NCI-H2196 treated with DMSO at 0.1 percent for 48 hours (cell line): ENCODE data around the gene PRRX2.

ENCODE experiments used
- DNase-seq: peaks from one replicate; lab custom pipeline; 2025; ENCODE audit not compliant: unreplicated experiment; lab: John Stamatoyannopoulos, UW

Gene PRRX2

GRCh38 chr9:129702589-129703520 is 37.4 kb downstream of the PRRX2 start:
- no peak for DNase-seq

- no peak for DNase-seq
Observed at GRCh38 chr9:129703667-129704355, 38.4 kb downstream of the PRRX2 start.

DNA sequence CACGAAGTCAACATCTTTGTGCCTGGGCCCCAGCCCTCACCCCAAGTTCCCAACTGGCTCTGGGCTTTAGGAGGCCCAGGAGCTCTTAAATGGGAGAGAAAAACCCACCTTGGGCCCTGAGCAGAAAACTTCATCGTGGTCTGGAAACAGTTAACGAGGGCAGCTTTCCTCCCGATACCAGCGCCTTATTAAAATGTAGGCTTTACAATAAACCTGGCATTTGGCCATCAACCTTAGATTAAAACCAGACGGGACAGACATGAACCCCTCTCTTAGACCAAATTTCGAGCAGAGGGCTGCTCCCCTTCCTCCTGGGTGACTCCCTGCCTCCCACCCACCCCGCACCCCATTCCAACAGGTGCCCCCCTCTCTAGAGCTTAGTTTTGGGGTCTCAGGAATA is 39.4 kb downstream of the PRRX2 start:
- no peak for DNase-seq

- no peak for DNase-seq
Observed at GRCh38 chr9:129708793-129709192, 43.3 kb downstream of the PRRX2 start.

DNA sequence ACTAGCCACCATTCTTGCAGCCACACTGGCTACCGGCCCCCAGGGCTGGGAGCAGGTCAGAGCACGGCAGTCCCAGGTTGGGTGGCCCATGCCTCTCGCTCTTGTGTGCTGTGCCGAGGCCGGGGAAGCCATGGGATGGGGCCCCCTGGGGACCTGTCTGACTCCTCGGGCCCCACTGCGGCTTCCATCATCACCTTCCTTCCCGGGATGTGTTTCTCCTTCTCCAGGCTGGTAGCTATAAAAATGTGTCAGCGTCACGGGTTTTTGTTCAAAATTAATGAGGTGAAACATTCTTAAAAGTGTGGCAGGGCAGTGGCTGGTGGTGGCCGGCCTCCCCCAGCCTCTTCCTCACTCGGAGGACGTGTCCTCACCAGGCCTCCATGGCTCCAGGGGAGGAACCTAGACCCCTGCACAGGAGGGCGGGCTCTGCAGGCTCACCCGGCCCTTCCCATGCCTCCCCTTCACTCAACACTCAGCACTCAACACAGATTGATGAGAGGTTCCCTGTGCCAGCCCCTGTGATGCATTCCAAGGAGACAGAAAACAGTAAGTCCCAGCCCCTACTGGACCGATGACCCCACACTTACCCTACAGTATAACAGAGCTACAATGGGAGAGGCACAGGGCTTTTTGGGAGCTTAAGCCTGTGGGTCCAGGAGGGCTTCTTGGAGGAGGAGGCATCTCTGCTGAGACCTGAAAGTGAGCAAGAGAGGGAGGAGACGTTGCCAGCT is 44.2 kb downstream of the PRRX2 start:
- no peak for DNase-seq

DNA sequence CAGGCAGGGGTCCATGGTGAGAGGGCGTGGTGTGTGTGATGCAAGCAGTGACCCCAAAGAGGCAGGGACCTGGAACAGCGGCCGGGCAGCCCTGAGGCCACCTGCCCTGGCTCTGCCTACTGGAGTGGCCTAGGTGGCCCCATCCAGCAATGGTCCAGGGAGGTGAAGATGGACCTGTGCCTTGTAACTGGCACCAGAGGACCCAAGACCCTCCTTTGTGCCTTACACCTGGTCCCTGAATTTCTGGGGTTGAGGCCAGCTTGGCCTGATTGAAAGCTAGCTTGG is 44.7 kb downstream of the PRRX2 start:
- no peak for DNase-seq

GRCh38 chr9:129712634-129713401 is 47.4 kb downstream of the PRRX2 start:
- no peak for DNase-seq

GRCh38 chr9:129713402-129713679 is 47.9 kb downstream of the PRRX2 start:
- DNase-seq, result no peak

DNA sequence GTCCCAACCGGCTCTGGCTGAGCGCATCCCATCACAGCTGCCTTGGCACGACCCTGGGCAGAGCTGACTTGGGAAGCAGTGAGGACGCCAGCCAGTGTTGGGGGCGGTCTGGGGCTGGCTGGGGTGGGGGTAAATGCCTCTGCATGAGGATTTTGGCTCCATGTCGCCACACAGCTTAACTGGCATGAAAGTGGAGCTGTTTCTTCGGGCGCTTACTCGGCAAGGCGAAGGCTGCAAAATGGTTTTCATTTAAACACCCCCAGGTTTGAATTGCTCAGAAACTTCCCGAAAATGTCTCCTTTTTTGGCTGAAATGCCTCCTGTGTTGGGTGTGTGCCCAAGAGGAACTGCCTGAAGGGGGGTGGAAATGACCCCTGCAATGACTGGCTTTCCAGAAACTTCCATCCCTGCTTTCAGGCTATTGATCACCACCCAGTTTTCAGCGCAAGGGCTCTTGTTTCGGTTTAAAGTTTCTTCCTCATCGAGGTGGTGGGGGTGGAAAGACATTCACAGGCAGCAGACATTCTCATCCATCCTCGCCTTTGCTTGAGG is 49.1 kb downstream of the PRRX2 start:
- no peak for DNase-seq

DNA sequence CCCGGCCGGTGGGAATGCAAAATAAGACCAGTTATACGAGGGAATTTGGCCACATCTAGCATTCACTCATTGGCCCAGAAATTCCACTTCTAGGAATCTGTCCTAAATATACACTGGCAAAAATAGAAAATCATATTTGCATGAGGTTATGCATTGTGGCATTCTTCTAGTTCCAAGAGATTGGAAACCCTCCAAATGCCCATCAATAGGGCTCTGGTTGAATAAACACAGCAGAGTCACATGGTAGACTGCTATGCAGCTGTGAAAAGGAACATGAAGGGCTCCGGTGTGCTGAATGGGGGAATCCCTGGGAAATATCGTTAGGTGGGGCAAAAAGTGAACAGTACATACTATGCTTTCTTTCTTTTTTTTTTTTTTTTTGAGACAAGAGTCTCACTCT is 50.6 kb downstream of the PRRX2 start:
- DNase-seq, result no peak

GRCh38 chr9:129717991-129718390 is 52.5 kb downstream of the PRRX2 start:
- DNase-seq, result no peak

- DNase-seq, result no peak
Observed at GRCh38 chr9:129718647-129719046, 53.2 kb downstream of the PRRX2 start.

DNA sequence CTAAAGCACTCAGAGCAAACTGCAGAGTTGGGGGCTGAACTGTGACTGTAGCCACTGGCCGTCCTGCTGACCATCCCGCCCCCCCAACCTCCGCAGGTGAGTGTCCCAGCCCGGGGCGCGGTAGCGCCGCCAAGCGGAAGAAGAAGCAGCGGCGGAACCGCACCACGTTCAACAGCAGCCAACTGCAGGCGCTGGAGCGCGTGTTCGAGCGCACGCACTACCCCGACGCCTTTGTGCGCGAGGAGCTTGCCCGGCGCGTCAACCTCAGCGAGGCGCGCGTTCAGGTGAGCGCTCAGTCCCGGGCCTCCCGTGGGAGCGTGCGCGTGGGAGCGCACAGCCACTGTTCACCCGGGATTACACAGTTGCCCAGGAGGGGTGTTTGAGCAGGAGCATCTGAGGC is 53.7 kb downstream of the PRRX2 start:
- no peak for DNase-seq

GRCh38 chr9:129720181-129720864 is 54.9 kb downstream of the PRRX2 start:
- no peak for DNase-seq

- no peak for DNase-seq
Observed at GRCh38 chr9:129720865-129721545, 55.6 kb downstream of the PRRX2 start.

- DNase-seq, result no peak
Observed at GRCh38 chr9:129722913-129723312, 57.5 kb downstream of the PRRX2 start.

- DNase-seq, result no peak
Observed at GRCh38 chr9:129724456-129725190, 59.2 kb downstream of the PRRX2 start.

DNA sequence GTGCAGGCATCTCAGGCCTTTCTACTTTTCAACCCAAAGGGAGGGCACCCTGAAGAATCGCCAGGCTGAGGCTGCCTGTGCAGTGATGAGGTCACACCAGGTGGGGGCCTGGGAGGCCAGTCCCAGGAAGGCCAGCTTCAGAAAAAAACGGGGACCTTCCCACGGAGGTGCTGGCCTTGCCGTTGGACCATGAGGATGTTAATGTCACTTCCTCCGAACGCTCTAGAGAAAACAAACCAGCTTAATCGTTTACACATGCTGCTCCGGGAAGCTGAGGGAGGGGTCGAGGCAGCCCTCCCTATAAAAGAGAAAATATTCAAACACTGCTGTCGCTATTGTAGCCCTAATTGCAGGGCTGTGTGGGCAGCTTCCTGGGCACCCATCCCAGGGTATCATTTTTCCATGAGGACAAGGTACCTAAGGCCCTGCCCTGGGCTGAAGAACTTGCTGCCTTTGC is 60.4 kb downstream of the PRRX2 start:
- peak; percentile 61 for DNase-seq
